Measurements from ENCODE around the gene EP400.
"Not testable (repeated sequence)": the region's sequence is repeated elsewhere in the genome, so short reads cannot be mapped to it uniquely, and the experiment has no call there.

EP400 gene

DNA sequence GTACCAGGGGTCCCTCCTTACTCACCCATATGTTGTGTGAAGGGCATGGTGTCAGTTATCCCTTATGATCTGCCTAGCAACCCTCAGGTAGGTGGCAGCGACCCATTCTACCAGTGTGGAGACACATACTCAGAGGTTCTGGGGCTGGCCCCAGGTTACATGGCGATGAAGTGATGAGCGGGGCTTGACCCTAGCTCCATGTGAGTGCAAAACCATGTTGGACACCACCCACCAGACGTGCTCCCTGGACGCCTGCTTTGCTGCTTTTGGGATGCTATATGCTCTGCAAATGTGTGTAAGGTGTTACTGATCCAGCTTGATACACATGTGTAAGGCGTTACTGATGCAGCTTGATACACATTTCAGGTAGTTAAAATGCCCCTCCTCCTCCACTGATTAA, 33.3 kb downstream of the EP400 start:
- H3K4me3 ChIP-seq (replicated peaks in 1 of 2; ENCODE audit: low read depth in 2 of 2, low read length in 2 of 2) = no peak overlapping the region
- TF ChIP-seq, protein P1, sequence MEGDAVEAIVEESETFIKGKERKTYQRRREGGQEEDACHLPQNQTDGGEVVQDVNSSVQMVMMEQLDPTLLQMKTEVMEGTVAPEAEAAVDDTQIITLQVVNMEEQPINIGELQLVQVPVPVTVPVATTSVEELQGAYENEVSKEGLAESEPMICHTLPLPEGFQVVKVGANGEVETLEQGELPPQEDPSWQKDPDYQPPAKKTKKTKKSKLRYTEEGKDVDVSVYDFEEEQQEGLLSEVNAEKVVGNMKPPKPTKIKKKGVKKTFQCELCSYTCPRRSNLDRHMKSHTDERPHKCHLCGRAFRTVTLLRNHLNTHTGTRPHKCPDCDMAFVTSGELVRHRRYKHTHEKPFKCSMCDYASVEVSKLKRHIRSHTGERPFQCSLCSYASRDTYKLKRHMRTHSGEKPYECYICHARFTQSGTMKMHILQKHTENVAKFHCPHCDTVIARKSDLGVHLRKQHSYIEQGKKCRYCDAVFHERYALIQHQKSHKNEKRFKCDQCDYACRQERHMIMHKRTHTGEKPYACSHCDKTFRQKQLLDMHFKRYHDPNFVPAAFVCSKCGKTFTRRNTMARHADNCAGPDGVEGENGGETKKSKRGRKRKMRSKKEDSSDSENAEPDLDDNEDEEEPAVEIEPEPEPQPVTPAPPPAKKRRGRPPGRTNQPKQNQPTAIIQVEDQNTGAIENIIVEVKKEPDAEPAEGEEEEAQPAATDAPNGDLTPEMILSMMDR (IDR thresholded peaks at IDR 0.05; ENCODE audit: low read depth, low read length) = no peak
- no peak for DNase-seq (ENCODE audit: low read depth in 2 of 2)

DNA sequence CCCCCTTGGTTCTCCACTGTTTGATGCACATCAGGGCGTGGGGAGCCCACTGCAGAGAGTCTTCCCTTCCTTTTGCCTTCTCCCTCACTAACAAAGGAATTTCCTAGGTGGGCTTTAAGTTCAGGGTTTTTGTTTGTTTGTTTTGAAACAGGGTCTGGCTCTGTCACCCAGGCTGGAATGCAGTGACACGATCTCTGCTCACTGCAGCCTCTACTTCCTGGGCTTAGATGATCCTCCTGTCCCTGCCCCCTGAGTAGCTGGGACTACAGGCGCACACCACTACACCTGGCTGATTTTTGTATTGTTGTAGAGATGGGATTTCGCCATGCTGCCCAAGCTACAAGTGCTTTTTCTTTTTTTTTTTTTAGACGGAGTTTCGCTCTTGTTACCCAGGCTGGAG, 33.8 kb downstream of the EP400 start:
- TF ChIP-seq, protein P1 (IDR thresholded peaks at IDR 0.05; ENCODE audit: low read depth, low read length) = no peak
- DNase-seq (ENCODE audit: low read depth in 2 of 2) = no peak
- no peak overlapping the region for H3K4me3 ChIP-seq (replicated peaks in 1 of 2; ENCODE audit: low read depth in 2 of 2, low read length in 2 of 2)

DNA sequence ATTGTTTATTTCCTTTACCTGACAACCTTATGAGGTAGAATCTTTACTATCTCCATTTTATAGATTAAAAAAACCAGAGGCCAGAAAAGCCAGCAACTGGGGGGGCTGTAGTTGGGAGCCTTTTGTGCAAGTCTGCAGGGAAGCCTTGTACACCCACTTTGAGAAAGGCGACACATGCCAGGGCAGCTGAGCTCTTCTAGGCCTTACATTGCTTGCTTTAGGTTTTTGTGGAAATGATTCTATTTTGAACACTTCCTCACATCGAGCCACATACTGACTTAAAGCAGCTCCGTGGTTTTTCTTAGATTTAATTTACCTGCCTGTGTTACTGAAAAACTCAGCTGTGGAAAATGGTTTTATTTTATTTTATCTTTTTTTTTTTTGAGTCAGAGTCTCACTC, 34.6 kb downstream of the EP400 start:
- TF ChIP-seq, protein P1 (IDR thresholded peaks at IDR 0.05; ENCODE audit: low read depth, low read length) = no peak
- no peak overlapping the region for H3K4me3 ChIP-seq (replicated peaks in 1 of 2; ENCODE audit: low read depth in 2 of 2, low read length in 2 of 2)
- DNase-seq (ENCODE audit: low read depth in 2 of 2) = no peak

DNA sequence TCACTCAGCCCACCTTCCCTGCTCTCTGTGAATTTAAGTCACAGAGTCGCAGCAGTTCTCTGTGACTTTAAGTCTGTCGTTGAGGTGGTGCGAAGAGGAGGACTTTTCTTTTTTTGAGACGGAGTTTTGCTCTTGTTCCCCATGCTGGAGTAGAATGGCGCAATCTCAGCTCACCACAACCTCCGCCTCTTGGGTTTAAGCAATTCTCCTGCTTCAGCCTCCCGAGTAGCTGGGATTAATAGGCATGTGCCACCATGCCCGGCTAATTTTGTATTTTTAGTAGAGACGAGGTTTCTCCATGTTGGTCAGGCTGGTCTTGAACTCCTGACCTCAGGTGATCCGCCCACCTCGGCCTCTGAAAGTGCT, 35.8 kb downstream of the EP400 start:
- H3K4me3 ChIP-seq (replicated peaks in 1 of 2; ENCODE audit: low read depth in 2 of 2, low read length in 2 of 2); DNase-seq (ENCODE audit: low read depth in 2 of 2): not testable (repeated sequence)

DNA sequence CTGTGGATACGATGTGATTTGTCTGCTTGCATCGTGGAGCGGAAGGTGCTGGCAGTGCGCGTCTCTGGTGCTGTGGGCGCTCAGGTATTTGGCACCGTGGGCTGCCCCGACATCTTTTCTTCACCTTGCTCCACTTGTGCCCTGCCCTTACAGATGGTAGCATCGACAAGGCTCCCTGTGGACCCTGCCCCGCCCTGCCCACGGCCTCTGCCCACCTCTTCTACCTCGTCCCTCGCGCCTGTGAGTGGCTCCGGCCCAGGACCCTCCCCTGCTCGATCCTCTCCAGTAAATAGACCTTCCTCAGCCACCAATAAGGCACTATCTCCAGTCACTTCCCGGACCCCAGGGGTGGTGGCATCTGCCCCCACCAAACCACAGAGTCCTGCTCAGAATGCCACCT, 36.6 kb downstream of the EP400 start:
- TF ChIP-seq, protein P1 (IDR thresholded peaks at IDR 0.05; ENCODE audit: low read depth, low read length) = no peak
- no peak for DNase-seq (ENCODE audit: low read depth in 2 of 2)
- H3K4me3 ChIP-seq (replicated peaks in 1 of 2; ENCODE audit: low read depth in 2 of 2, low read length in 2 of 2) = no peak overlapping the region

DNA sequence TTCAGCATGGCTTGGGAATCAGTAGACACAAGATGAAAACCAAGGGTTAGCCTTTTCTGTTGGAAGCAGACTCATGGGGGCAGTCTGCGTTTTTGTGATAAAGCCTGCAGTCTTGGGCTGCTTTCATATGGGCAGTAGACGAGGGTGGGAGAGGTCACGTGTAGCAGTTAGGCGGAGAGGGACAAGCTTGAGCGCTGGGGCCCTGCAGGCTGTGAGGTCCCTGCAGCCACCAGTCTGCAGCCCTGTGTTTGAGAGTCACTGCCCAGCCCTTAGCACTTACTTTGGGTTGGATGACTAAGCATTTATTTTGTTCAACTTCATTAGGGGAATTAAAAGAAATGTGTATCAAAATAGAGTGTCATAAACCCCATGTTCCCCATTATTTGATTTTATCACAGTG, 37.2 kb downstream of the EP400 start:
- no peak for DNase-seq (ENCODE audit: low read depth in 2 of 2)
- TF ChIP-seq, protein P1 (IDR thresholded peaks at IDR 0.05; ENCODE audit: low read depth, low read length) = no peak
- H3K4me3 ChIP-seq (replicated peaks in 1 of 2; ENCODE audit: low read depth in 2 of 2, low read length in 2 of 2) = no peak overlapping the region

DNA sequence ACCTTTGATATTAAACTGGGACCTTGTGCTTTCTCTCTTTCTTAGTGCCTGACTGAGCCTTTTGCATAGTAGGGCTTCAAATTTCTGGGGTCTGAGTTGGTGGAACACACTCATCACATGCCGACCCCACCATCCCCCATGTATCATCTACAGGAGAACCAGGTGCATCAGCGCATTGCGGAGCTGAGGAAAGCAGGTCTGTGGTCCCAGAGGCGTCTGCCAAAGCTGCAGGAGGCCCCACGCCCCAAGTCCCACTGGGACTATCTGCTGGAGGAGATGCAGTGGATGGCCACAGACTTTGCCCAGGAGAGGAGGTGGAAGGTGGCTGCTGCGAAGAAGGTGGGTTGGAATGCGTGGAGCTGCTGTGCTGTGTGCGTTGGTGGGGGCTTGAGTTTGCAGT, 37.8 kb downstream of the EP400 start:
- no peak overlapping the region for H3K4me3 ChIP-seq (replicated peaks in 1 of 2; ENCODE audit: low read depth in 2 of 2, low read length in 2 of 2)
- TF ChIP-seq, protein P1 (IDR thresholded peaks at IDR 0.05; ENCODE audit: low read depth, low read length) = no peak
- no peak for DNase-seq (ENCODE audit: low read depth in 2 of 2)
